Measurements from ENCODE around the gene IGF1R.

Gene IGF1R

DNA sequence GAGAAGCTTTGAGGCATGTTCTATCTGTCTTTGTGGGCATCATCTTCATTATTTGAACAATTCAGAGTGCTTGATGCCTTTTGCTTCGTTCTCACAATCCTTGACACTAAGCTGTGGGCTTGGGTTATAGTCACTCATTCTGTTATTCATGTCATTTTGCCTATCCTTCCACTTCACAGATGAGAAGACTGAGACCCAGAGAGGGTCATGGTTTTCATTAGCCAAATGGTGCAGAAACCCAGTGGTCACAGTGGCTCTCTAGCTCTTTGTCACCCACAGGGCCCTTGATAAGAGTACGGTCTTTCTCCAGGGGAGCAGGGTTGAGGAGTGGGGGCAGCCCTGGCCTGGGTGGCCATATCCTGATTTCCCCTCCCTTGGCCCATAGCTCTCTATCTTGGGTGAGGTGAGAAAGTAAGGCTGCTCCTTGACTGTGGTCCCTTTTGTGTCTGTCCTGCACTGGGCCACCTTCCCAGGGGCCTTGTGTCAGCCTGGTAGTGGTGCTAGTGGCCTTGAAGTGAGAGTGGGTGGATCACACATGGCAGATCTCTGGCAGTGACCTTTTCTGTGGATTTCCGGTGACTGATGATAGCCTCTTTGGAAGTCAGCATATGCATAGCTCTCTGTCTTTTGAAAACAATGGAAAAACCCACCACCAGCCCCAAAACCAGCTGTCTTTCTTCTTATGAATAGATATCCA is 130.1 kb downstream of the IGF1R start:
- DNase-seq, result no peak

DNA sequence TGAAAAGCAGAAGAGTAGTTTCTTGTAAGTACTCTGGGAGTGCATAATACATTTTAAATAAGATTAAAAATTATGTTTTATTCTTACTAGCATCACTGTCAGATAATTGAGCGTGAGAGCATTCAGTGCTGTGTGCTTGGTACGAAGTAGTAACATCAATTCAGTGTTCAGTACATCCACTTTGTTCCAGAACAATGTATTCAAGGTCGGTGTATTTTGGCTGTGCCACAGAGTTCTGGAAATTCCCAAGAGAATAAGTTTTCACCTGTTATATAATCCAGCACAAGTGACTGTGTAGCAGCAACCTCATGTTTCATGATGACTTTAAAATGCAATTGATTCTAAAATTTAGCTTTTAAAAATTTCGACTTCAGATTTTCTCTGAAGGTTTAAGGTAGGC is 130.6 kb downstream of the IGF1R start:
- DNase-seq, result no peak

DNA sequence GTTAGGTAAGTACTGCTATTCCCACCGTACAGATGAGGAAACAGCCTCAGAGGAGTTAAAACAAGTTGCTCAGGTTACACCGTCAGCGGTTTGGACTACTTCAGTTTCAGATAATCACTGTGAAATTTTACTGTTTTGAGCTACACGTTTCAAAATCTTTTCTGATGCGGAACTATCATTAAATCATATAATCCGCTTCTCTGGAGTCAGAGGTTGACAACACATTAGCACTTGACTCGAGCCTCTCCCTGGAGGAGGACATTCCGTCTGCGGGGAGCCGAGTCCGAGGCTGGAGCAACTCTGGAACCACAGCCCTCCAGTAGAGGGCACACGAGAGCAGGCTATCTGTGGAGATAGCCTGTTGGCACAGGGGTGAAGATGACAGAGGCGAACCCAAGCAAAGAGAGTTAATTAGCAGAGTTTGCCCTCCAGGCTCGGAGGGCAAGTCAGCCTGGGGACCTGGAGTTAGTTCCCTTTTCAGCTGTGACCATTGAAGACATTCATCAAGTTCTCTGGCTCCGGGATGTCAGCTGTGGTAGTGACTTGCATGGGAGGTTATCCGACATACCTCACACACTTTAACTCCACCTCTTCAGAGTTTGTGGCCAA is 131.2 kb downstream of the IGF1R start:
- peak; percentile 58 for DNase-seq

DNA sequence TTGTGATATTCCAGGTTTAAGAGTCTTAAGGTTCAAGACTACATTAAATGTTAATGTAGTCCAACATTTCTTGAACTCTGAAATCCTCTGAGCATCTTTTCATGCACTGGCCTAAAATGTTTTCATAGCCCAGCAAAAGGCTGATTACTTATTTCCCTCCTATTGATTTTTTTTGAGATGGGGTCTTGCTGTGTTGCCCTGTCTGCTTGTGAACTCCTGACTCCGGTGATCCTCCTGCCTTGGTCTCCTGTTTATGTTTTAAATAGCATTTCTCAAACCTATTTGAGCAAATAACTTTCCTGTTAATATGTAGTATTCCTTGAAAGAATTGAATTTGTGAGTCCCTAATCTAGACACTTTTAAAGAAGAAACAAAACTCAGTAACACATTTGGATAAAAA is 133.5 kb downstream of the IGF1R start:
- no peak for DNase-seq

DNA sequence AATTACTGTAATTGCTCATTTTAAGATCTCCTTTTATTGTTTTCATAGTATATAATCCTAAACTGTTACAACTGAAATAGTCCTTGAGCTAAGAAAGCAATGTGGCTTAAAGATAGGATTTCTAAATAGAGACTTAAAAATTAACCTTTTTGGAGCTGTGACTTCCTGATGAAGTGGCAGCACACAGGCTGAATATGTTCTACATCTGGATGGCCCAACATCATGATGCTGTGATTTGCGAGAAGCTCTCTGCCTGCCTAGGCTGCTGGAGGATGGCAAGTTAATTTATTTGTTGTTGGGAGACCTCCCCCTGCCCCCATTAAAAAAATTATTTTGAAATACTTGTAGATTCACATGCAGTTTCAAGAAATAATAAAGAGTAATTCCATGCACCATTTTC is 134.5 kb downstream of the IGF1R start:
- DNase-seq, result no peak

DNA sequence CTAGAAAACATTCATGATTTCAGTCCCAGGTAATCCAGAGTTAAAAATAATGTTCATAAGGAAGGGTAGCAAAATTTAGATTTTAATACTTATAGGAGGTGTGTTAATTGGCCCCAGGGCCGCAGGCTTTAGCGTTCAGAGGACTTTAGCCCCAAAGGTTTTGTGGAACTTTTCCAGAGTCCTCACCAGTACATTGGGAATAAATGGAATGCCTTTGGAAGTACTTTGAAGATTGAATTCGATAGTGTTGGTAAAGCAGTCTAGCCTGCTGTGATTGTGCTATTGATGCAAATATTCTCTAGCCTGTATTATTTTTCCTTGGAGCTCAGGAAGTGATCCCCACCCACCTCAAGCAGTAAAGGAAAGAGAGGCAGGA is 137.1 kb downstream of the IGF1R start:
- no peak for DNase-seq

DNA sequence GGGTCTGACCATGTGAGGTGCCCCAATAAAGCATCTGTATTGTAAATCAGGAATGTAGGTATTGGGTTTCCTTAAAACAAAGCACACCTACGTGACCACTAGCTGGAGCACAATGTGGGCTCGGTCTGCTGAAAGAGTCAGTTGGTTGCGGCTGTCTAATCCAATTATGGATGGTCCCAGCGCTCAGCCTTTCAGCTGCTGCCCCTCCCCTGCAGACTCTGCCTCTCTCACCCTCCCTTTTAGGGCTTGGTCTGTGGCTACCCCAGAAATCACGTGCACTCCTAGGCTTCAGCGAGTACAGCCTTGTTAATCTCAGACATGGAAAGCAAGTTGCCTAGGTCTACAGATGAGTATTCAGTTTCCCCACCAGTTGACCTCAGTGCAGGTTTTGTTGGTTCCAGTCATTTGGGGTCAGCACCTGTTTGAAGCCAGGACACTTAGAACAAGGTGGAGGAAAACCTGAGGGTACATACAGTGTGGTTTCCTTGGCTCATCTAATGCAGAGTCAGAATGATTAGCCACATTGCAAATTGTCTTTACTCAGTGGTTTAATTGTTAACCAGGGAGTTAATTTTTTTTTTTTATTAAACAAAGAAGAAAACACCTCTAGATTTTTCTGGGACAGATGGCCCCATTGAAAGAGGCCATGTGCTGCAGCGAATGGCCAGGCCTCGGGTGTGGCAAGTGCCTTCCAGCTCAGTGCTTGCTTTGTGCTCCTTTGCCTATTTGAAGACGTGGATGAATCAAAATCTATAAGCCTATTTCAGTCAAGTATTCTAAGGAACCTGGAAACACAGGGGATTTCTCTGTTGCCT is 137.7 kb downstream of the IGF1R start:
- DNase-seq, result no peak

DNA sequence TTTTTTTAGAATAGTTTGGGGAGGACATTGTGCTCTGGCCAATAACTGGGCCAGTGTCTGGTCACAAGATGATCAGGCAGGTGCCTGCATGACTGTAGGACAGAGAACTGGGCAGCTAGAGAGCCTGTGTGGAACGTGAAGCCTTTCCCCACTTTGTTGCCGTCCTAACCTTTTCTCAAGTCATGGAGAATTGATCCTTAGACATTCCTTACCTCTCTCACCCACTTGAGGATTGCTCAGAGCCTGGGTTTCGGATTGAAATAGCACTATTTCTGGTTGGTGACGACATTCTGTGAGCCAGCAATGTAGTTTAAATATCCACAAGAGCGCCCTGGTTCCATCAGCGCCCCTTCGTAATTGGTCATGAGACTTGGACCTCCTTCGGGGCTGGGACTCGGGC is 138.4 kb downstream of the IGF1R start:
- no peak for DNase-seq

DNA sequence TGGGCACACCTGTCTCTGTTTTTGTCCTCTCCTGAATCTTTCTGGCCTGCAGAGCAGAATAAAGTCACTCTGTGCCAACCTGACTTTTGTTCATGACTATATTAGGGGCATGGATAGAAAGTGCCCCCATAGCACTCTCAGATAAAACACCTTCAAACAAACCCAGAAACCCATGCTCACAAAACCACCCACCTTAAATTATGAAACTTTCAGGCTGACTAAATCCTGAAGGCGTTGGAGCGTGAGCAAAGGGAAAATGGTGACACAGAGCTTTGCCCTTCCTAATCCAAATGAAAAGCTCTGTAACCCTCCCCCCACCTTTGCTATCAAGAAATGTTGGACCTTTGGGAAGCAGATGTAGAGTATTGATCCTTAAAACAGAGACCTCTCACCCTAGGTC is 138.9 kb downstream of the IGF1R start:
- DNase-seq, result no peak

DNA sequence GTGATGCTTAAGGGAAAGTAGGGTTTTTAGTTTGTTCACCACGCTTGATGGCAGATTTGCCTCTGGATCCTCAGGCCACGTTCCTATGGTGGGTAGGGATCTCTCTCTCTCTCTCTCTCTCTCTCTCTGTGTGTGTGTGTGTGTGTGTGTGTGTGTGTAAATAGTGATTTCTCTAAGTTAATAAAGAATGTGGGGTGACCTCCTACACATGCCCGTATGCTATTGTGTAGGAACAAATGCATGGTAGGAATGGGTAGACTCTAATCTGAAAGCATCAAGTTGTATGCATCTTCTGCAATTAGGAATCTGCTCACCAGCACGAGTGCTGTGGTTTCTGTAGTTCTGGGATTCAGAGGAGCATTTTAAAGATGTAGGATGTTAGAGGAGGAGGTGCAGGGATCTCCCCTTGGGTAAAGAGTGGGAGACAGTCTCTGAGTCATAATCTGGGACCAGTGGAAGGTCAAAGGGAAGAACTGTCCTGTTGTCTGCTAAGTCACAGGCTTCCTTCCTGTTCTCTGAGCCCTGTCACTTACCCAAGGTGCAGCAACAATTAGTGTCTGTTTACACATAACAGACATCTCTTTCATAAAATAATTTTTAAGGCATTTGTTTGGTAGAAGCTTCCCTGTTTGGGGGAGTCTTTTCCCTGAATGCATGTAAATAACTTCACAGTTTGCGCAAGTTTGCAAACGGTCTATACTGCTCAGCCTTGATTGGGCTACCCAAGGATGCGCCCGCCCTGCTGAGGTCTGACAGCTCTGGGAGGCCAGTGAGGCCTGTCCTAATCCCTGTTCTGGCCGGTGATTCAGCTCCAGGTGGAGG is 139.8 kb downstream of the IGF1R start:
- DNase-seq, result no peak

DNA sequence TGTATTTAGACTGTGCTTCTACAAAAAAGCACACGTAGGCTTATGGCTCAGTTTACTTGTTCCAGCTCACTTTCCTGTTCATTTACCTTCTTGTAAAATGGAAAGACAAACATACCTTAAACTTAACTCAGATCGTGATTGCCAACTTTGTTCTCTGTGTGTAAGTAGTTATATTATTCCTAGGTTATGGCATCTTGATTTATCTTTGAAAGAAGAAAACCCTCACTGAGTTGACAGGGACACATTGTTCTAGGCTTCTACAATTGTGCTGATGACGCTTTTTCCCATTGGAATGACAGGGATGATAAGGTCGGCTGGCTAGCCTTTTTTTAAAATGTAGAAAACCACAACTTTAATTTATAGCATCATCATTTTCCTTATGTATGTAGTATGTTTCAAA is 140.7 kb downstream of the IGF1R start:
- no peak for DNase-seq

DNA sequence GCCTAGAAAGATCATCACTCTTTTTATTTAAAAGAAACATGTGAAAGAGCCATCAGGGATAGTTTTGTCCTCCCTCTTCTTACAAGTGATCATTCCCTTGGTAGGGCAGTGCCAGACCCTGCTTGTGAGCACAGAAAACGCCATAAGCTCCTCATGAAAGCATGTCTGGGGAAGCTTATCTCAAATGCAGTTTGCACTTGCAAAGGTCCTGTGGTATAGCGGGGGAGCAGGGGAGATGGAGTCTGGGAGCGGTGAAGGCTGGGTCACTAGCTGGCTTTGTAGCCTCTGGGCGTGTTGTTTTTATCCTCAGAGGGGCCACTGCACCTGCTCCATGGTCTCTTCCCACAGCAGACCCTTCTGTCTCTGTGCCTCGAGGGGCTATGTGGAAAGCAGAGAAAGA is 141.9 kb downstream of the IGF1R start:
- DNase-seq, result no peak

DNA sequence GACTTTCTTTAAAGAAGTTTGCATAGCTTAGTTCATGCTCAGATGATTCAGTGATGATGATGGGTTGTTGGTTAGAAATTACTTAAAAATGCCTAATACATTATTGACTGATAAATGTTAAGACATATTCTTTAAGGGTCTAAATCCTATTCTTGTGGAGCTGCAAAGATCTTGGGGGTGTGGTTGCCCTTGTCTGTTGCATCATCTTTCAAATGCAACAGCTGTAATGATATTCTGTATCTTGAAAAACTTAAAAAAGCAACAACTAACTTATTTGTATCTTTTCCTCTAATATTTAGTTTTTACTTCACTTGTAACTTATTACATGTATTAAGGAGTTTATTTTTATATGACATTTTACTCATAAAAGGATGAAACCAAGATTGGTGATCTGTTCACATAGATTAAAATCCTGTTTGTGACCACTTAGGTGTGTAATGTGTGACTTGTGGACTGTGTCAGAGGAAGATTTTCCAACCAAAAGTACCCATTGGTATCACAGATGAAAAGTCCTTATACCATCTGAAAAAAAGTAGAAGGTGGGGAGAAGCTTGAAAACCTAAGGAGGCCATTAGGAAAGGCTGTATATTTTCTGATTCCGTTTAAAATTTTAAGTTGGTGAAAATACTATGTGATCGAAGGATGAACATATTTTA is 142.8 kb downstream of the IGF1R start:
- no peak for DNase-seq

DNA sequence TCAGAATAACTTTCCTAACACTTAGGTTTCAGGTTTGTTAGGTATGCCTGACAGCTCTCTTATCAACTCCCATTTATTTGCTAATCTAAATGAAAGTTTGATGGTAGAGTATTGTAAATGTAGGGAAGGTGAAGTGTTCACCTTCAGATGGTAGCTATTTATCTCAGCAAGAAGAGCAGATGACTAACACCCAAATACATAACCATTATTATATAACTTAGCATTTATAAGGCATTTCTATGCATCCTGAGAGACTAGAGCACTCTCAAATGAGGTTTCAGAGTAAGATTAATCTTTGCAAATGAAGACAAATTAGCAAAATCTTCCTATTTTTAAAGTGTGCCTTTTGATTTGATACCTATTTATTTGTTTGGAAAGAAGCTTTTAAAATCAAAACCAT is 143.8 kb downstream of the IGF1R start:
- DNase-seq, result no peak

DNA sequence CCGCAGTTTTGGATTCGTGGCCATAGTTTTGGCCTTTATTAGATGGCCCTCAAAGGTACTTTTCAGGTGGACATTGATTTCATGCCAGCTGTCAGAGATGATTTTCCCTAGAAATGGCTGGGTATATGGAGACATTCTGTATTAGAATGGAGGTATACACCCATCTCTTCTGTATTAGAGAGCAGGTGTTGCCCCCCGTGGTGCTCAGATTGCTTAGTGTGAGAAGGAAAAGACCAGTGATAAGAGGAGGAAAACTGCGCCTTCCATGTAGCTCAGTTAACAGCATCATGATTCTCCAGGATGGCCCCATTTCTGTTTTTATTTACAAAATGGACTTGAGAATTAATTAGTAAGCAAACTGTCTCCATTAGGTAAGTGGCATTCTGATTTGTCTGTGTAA is 145.9 kb downstream of the IGF1R start:
- DNase-seq, result no peak

DNA sequence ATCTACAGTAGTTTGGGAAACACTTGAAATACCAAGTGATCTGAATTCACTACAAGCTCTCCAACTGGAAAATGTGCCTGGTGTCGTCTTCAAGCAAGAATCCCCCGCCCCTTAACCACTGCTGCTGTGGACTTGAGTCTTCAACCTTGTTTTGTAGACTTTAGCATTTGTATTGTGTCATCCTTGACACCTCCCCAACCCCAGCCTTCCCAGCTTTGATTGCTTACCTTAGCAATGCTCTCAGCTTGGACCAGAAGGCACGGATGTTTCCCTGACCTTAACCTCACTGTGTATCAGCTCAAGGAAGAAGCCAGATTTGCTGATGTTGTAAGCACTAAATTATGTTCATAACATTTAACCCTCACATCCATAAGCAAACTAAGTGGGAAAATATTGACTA is 146.4 kb downstream of the IGF1R start:
- no peak for DNase-seq

DNA sequence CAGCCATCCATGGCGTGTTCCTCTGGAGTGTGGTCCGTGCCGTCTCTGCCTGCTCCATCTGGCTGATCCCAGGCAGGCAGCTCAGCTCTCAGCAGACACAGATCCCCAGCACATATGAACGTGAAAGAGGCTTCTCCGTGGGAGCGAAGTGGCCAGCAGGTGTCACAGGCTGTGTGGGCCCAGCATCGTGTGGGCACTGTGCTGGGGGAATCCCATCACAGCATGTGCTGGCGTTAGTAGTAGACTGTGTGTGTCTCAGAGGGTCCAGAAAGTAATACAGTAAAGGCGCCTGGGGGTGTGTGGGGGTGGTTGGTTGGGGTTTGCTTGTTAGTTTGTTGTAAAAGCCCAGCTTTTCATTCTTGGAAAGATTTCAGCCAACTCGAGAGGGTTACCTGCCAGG is 147.6 kb downstream of the IGF1R start:
- no peak for DNase-seq

DNA sequence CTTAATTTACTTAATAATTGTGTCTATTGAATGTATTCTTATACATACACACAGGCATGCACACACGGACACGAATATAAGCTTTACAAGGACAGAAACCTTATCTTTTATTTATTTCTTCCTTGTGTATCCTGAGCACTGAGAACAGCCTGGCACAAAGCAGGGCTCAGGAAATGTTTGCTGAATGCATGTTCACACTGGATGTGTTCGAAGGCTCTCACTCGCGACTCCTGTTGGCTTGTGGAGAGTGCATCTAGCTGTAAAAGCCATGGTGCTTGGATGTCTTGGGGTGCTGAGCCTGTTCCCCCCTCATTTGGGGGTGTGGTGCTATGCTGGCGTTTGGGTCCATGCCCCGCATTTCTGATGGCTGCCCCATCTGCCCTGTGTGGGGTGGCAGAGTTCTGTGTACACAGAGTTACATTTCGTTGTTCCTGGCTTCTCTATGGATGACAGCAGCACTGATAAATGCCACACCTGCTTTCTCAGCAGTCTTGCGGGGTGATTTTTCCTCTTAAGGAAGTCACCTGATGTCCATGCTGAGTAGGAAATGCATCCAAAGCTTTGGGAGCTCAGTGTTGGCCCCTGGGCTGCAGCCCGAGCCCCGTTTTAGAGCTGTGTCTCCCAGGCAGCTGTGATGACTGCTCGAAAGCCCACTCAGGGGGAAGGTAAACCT is 148.5 kb downstream of the IGF1R start:
- no peak for DNase-seq

DNA sequence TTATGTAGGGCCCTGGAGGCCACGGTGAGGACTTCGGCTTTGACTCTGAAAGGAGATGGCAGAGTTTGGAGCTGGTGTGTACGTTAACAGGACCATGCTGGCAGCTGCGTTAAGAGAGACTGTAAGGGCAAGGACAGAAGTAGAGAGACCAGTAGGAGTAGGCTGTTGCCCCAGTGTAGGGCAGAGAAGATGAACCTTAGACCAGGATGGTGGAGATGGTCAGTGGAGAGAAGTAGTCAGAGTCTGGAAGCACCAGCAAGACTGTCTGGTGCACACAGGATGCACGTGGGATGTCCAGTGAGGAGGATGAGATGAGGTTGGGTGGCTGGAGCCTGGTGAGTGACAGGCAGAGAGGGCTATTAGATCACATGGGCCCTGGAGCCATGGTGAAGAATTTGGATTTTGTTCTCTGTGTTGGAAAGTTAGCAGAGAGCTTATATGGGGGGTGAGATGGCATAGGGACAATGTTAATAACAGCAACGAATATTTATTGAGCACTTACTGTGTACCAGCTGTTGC is 150.1 kb downstream of the IGF1R start:
- DNase-seq, result no peak

DNA sequence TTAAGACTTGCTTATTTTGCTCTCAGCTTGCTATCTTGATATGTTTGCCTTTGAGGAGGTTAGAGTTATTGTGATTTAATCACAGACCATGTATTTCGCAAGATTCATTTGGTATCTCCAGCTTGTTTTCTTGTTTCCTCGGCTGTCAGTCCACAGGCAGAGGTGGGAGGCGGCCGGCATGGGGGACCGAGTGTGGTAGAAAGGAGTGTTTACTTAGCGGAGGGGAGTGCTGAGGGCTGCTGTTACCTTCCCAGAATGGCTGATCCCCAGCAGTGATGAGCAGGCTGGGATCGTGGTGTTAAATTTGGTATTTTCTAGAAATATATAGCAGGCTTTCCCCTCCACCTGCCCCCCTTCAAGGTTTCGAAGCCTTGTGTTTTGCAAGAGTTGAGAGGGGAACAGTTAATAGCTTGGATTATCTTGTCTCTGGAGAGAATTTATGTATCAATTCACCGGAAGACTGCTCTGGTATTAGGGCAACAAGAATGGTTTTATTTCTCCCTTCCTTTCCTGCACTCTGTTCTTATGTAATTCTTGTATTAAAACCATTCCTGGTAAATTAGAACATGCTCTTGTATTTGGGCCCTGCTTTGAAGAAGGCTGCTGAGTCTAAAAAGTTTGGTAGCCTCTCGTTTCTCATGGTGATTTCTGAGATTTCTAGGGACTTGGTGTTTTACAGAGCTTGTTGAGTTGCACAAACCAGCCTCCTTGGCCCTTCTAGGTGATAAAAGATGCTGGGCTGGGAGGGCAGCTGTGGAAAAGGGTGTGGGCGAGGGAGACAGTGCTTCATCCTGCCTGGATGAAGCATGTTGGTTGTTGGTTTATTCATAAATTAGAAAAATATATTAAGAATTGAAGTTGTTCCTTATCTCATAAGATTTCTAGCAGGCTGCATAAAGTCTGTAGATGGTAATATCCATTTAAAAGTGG is 151.4 kb downstream of the IGF1R start:
- no peak for DNase-seq

Measured in effector CD4-positive, alpha-beta T cell (primary cell).